NCI-H526 treated with DMSO at 0.1 percent for 48 hours (cell line): ENCODE results near the gene PTCD3.

Experiments used
- DNase-seq: peaks from one replicate; lab custom pipeline; 2025; lab: John Stamatoyannopoulos, UW

PTCD3 gene

DNA sequence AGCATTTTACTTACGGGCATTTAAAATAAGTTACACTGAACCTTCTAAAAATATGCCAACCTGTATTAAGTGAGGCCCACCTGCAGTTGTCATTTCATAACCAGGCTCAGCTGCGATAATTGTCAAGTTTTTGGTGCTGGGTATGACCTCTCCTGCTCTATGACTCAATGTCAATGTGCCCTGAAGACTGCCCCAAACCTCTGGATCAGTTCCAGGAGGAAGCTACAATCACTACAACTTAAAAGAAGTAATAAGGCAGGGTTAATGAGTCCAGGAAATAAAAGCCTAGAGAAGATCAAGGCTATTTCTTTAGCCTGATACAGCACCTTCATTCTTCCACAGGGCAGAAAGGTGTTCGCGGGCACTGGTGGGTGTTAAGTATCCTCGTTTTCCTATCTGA is 23.3 kb upstream of the PTCD3 start:
- no peak for DNase-seq

DNA sequence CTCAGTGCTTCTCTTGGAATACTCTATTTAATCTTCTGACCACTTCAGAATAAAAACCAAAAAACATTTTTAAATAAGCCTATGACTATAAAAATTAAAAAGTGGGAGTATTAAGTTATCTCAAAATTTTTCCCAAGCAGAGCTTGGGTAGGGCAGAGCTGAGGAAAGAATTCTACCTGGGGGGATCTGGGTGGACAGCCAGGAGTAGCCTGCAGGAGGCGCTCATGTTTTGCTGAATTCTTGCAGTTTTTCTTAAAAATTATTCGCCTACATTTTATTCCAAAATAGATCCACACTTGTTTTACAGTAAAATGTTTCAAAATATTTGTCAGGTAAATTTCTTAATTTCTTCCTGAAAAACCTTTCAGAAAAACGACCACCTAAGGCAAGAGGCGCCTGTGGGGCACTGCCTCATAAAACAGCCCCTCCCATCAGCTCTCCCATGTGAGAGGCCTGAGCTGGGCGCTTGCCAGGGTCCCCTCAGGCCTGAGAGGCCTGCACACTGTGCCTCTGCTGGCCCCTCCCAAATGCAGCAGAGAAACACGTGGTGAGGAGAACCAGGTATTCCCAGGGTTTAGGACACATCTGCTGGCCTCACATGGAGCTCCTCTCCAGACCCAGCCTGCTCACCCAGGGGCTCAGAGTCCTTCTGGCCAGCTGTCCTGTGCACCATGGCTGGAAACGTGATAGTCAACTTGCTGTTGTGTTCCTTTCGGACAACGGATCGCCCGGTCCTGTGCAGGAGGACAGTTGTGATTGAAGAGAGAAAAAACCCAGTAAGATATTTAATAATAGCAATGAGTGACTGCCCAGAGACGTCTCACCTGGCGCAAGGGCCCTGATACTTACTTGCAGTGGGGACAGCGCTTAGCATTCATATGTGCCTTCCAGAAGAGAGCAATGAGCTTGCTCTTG is 17.8 kb upstream of the PTCD3 start:
- DNase-seq: no peak

DNA sequence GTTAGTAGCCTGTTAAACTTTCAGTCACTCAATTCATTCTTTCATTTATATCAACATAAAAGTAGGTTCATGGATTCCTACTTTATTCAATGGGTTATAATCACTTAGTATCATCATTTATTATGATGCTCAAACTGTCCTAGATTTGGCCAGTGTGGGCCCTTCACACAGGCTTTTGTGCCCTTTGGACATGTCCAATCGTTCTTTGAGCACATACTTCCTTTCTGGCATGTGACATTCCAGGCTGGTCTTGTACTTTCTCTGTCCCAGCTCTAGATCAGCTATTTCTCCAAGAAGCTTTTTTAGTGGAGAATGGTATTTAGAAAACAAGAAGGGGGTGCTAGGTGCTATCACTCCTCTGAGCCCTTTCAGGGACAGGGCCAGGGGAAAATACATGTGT is 11.8 kb upstream of the PTCD3 start:
- no peak for DNase-seq

DNA sequence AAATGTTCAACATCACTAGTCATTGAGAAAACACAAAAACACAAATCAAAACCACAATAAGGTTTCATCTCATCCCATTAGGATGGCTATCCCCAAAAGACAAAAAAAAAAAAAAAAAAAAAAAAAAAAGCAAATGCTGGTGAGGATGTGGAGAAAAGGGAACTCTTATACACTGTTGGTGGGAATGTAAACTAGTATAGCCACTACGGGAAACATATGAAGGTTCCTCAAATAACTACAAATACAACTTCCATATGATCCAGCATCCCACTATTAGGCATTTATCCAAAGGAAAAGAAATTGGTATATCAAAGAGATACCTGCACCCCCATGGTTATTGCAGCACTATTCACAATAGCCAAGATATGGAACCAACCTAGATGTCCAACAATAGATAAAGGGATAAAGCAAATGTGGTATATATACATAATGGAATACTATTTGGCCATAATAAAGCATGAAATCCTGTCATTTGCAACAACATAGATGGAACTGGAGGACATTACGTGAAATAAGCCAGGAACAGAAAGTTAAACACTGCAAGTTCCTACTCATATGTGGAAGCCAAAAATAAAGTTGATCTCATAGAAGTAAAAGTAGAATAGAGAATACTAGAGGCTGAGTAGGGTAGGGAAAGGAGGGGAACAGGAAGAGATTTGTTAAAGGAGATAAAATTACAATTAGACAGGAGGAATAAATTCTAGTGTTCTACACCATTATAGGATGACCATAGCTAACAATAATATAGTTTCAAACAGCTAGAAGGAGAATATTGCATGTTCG is 8.7 kb upstream of the PTCD3 start:
- DNase-seq: no peak

DNA sequence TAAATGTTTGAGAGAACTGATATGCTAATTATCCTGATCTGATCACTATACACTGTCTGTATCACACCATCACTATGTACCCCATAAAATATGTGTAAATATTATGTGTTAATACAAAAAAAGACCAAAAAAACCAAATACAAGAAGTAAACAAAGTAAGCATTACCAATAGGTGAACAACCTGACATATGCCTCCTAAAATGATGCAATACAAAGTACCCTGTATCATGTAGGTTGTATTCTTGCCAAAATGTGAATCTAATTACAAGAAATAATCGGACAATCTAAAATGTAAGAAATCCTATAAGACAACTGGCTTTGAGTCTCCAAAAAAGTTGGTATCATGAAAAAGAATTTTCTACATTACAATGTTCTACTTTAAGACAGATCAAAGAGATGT is 8.1 kb upstream of the PTCD3 start:
- DNase-seq: no peak

DNA sequence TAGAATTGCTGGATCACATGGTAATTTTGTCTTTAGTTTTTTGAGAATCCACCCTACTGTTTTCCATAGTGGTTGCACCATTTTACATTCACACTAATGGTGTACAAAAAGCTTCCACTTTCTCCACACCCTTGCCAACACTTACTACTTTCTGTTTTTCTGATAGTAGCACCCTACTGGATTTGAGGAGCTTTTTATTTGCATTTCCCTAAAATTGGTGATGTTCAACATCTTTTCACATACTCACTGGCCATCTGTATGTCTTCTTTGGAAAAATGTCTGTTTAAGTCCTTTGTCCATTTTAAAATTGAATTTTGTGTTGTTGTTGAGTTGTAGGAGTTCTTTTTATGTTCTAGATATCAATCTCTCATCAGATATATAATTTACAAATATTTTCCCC is 3.9 kb upstream of the PTCD3 start:
- no peak for DNase-seq

DNA sequence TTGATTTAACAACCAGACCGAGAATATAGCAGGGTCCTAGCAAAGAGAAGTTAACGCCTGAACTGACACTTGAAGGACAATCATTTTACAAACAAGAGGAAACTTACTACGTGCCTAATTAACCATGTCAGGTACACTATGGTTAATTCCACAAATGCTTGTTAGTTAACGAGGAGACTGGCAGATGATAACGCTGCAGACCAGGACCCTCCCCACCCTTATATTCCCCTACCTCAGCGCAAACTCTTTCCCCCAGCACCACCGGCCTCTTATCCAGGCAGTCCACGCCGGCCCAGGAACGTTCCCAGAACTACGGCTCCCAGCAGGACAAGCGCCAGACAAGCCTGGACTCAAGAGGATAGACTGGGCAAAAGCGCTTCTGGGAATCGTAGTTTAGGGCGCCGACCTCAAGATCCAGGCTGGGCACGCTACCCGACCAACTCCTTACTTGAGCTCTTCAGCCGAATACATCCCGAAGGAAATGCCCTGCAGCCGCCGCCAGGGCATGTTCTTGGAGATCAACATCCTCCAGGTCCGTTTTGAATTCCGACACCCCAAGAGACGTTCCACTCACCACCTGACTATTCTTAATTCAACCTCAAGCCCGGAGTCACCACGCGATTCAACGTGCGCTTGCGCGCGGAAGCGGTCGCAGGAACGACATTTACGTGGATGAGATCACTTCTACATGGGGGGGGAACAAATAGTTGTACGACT is 625 bp upstream of the PTCD3 start, which contains the start of gene POLR1A:
POLR1A (minus strand) TSS at position 635 of the 717 bp plus-strand sequence; CDS start at position 525, 110 bp downstream.
- DNase-seq: peak; percentile 96

DNA sequence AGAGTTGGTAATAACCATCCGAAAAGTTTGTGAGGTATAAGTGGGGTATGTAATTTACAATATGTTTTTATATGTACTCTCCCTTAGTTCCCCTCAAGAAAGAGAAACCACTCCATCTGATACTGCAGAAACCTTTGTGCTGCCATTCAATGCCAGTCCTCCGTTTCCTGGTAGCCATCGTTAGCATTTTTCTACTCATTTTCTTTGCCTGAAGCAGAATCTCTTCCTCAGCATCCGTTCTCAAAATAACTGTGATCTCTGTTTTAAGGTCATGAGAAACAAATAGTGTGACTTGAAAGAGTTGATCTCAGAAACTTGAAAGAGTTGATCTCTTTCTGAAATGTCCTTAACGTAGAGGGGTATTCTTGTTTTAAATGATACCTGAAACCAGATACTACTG is 996 bp downstream of the PTCD3 start:
- DNase-seq: no peak

DNA sequence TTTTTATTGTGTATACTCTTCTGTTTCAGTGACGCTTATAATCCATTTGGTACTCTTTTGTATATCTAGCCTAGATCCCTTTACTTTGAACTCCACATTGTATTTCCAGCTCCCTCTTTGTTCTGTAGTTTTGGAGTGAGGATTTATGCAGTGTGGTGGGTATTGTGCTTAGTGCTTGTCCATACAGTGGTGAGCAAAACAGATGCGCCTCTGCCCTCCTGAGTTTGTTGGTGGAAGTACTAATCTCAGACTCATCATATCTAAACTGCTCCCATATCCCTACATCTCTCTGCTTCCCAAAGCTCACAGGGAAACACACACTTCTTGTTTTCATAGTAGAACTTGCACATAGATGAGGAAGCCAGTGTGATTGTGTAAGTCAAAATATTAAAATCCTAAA is 12.1 kb downstream of the PTCD3 start:
- DNase-seq: no peak

DNA sequence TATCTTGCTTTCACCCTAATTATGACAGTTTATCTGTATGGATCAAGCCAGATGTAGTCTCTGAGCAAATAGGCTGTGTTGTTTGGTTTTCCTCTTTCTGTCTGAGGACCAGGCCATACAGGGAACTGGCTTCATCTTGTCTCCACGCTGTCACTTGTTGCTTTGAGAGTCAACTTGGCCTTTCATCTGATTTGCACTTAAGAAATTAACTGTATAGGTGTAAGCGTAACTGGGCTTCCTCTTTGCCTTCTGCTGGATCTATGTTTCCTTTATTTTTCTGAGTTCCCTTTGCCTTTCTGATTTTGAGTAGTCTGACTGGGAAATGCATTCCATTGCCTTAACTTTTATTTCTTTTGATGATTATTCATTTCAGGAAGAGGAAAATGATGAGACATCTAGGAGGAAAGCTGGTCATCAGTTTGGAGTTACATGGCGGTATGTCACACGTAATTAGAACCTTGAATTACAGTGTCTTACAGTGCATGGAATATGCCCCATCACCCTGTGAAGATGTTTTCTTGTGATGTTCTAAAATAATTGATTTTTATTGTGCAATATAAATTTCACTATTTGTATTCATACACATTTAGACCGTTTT is 17.4 kb downstream of the PTCD3 start:
- no peak for DNase-seq

DNA sequence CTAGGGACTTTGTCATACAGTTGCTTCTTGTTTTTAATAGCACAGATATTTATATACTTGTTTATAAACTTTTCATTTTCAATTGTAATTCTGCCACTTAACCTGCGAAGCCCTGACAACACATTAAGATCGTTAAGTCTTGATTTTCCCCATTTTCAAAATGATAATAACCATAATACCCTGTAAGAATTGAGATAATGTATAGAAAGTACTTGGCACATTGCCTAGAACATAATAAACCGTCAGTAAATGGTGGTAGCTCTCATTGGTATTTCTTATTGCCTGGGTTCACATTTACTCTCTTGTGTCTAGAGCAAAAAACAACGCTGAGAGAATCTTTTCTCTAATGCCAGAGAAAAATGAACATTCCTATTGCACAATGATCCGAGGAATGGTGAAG is 18.6 kb downstream of the PTCD3 start:
- no peak for DNase-seq

DNA sequence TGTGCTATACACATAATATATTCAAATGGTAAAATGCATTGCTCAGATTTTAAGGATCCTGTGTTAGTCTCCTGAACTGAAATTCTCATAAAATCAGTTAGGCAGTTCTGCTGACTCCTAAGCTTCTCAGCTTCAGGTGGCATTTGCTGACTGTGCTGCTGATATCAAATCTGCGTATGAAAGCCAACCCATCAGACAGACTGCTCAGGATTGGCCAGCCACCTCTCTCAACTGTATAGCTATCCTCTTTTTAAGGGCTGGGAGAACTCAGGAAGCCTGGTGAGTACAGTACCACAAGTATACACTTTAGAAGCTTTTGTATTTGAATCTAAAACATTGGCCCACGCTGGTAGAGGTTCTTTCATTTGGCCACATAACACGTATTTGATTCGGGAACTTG is 28.7 kb downstream of the PTCD3 start:
- DNase-seq: no peak

DNA sequence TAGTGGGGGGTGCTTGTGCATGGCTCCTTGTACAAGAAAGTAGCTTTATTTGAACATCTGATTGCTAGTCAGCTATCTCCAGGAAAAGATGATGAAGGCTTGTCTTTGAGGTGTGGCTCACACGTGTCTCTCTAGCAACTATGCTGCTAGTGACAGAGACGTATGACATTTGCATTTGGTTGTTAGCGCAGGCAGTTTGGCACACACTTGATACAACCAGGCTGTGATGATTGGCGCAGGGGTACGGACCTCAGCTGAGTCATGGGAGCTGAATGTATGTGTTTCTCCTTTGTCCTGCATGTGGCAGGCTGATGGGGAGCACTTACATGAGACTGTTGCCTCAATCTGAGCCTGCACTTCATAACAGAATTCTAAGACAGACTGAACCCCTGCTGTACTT is 29.6 kb downstream of the PTCD3 start:
- DNase-seq: no peak

DNA sequence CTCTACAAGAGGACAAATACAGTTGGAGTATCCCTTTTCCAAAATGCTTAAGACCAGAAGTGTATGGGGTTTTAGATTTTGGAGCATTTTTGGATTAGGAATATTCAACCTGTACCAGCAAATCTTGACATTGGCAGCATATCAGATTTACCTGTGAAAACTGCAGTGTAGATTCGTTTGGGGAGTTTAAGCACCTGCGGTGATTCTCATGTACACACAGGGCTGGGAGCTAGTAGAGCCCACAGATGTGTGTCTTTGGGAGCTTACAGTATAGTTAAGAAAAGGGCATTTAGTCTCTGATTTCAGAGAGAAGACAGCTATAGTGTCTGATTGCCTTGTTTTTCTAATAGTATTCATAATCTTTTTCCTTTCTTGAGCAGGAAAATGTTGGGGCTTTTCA is 30.1 kb downstream of the PTCD3 start:
- DNase-seq: no peak

DNA sequence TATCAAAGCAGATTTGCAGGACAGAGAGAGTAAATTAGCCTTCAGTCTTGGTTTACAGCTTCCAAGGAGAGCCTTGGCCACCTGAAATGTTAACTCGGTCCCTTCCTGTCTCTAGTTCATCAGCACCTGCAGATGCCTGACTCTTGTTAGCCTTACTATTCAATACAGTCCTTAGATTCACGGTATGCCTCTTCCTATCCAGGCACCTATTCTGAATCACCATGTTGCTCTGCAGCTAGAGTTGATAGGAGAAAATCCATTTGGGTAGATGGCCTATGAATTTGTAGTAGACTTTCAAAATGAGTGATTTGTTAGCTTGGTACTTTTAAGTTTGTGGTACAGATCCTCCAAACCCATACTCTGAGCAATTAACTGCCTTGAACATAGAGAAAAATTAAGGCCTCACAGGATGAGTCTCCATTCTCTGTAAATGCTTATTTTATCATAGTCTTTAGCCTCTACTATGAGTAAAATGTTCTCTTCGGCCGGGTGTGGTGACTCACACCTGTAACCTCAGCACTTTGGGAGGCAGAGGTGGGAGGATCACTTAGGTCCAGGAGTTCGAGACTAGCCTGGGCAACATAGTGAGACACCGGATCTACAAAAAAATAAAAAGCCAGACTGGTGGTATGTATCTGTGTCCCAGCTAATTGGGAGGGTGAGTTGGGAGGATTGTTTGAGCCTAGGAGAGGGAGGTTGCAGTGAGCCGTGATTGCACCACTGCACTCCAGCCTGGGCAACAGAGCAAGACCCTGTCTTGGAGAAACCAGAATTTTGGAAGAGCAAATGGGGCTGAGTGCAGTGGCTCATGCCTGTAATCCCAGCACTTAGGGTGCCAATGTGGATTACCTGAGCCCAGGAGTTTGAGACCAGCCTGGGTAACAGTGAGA is 32.9 kb downstream of the PTCD3 start:
- no peak for DNase-seq

DNA sequence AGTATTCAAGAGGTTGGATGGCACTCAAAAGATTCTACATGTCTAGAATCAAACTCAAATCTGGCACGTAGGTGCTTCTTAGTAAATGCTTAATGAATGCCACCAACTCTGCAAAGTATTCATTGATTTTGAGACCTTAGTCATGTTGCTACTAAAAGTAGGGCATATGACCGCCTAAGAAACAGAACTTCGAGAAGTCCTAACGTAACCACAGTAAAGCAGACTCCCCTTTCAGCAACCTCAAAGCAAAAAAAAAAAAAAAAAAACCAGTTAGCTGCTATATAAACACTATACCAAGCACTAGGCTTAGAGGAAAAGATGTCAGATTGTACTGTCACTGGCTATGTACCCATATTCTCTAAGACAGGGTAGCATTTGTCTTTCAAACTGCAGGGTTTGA is 33.9 kb downstream of the PTCD3 start:
- no peak for DNase-seq

DNA sequence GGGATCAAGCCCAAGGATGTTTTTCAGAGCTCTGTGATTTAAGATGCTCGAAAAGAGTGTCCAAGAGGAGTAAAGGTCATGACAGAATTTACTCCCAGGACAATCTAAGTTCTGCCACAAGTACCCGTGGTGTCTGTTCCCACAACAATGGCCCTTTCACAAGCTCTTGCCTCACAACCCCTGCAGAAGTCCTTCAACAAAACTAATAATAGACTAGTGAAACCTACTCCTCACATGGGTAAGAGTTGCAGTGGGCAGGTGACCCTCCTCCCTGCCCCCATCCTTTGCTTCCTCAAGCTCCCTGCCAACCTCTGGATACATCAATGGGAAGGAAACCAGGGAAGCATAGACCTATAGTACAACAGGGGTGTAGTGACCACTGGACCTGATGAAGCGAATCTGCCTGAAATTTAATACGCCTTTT is 34.9 kb downstream of the PTCD3 start:
- no peak for DNase-seq

DNA sequence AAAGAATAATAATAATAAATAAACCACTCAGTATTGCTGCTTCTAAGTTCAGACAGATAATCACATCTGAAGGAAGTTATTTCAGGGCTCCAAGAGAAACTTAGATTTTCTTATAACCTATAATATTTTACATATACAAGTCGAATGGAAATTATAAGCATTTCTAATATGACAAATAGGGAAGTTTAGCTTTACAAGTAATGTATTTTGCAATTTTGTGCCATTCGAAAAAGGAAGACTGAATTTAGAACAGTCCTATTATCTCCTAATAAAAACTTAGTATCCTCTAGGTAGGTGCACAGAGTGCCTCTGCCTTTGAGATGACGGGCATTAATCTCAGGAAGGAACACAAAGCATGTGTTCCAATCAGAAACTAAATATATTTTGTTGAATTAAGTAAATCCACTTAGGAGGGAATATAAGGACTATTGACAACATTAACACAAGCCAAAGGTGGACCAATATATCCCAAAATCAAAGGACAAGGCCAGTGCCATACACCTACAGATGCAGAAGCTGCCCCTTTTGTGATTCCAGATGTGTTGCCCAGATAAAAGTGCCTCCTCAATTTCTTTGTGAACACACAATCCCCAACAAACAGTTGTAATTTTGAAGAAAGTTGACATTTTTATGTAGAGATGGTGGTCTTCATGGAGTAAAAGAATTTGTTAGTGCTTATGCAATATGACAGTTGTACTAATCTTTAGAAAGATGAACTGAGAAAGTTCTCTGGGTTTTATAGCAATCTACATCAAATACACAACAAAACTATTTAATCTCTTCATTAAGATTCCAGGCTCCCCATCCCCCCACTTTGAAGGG is 36.6 kb downstream of the PTCD3 start:
- DNase-seq: no peak

DNA sequence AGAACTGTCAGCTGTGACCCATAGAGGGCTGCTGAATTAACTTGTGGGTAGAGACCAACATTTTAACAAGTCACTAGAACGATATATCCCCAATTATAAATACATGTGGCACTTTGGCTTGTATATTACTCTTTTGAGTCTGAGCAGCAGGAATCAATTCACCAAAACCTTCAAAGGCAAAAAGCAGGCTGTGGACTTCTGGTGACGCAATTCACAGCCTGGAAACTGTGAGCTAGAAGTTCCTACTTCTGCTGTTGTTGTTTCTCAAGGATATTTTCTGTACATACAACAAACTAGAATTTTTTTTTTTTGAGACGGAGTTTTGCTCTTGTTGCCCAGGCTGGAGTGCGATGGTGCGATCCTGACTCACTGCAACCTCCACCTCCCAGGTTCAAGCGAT is 37.3 kb downstream of the PTCD3 start:
- DNase-seq: no peak
